HepG2 (cell line): Measurements from ENCODE around the gene ALDH3A1. TPM values are rescaled to one million over a fixed set of nuclear protein-coding genes. Genes with fewer than 3 reads are reported as not detected.
A peak's percentile ranks its signal among the peaks of the same experiment; 100 is the strongest.

ENCODE experiments used
- ATAC-seq: fragments of 200-7000 bp; cut with Tn5 transposase; 3 replicates; pipeline ENCODE4 v1.9.1; 2020; ENCODE audit warnings: mild to moderate bottlenecking, moderate library complexity
- BruUV-seq: library from RNA; stranded (reverse); fragments of 400-500 nt; replicated peaks from 2 replicates; lab custom pipeline; 2021; lab: Mats Ljungman, UMichigan
- CTCF ChIA-PET: fragments of 300-600 bp; formaldehyde crosslinking; extraction: SDS; loops from one replicate; lab custom pipeline; 2021; ENCODE audit warnings: low total read pairs, inconsistent platforms, low intra/inter-chr PET ratio; lab: Yijun Ruan, JAX
- POLR2A ChIA-PET: fragments of 350-600 bp; sonication (Branson Sonifier 250); formaldehyde crosslinking; loops from one replicate; lab custom pipeline; 2020; ENCODE audit warnings: antibody characterized with exemption, inconsistent platforms; lab: Yijun Ruan, JAX
- DNase-seq: peaks from one replicate; pipeline ENCODE4 v3.0.0-alpha.2; 2015; ENCODE audit warnings: low spot score
- FAIRE-seq: peaks from 3 replicates; lab custom pipeline; 2011; peaks lifted over from hg19 to GRCh38; lab: Jason Lieb, UNC
- H2AFZ ChIP-seq: one replicate; pipeline ENCODE4 v1.6.1; 2011; ENCODE audit warnings: low read length, inconsistent platforms
- H3K27ac ChIP-seq: fragments of 300-600 bp; 3 replicates; pipeline ENCODE4 v1.8.0; 2011; ENCODE audit warnings: mixed run types, mild to moderate bottlenecking, mixed read lengths, low read length, inconsistent platforms; ENCODE audit not compliant: insufficient read depth; ENCODE audit errors: extremely low read length
- H3K27me3 ChIP-seq, 2 experiments: fragments of 200-600 bp in 1 of 2; 2 replicates in 1 of 2; 3 replicates in 1 of 2; pipeline versions ENCODE4 v1.6.0 to v1.8.0; 2011; ENCODE audit warnings: low read length in 2 of 2, mild to moderate bottlenecking in 2 of 2, moderate library complexity in 2 of 2, inconsistent platforms in 1 of 2; ENCODE audit not compliant: insufficient read depth in 2 of 2, control insufficient read depth in 1 of 2
- H3K36me3 ChIP-seq, 2 experiments: fragments of 200-600 bp in 1 of 2; replicated peaks in 1 of 2; 2 replicates in 1 of 2; 3 replicates in 1 of 2; pipeline versions ENCODE4 v1.5.1 to v1.8.0; 2011; ENCODE audit warnings: low read length in 2 of 2, inconsistent platforms in 1 of 2; ENCODE audit not compliant: insufficient read depth in 2 of 2, control insufficient read depth in 1 of 2
- H3K4me1 ChIP-seq: 2 replicates; pipeline ENCODE4 v1.5.1; 2012; ENCODE audit warnings: low read length, inconsistent platforms; ENCODE audit not compliant: insufficient read depth
- H3K4me2 ChIP-seq: 2 replicates; pipeline ENCODE4 v1.6.0; 2011; ENCODE audit warnings: low read depth, low read length, inconsistent platforms
- H3K4me3 ChIP-seq, 3 experiments: fragments of 200-600 bp in 1 of 3; sonication (generic), shearing (Covaris generic) in 1 of 3; replicated peaks in 1 of 3; 2 replicates each; pipeline ENCODE4 v1.5.1; 2011 to 2016; ENCODE audit warnings: low read length in 3 of 3, inconsistent platforms in 2 of 3, low read depth in 2 of 3, mild to moderate bottlenecking in 2 of 3, control low read depth in 1 of 3, mixed read lengths in 1 of 3; ENCODE audit not compliant: insufficient read depth in 1 of 3
- H3K79me2 ChIP-seq: one replicate; pipeline ENCODE4 v1.6.1; 2011; ENCODE audit warnings: low read length, inconsistent platforms; ENCODE audit not compliant: insufficient read depth
- H3K9ac ChIP-seq: 2 replicates; pipeline ENCODE4 v1.6.0; 2011; ENCODE audit warnings: mild to moderate bottlenecking, low read depth, low read length, inconsistent platforms; ENCODE audit not compliant: insufficient read depth
- H3K9me3 ChIP-seq: 2 replicates; pipeline ENCODE4 v1.5.1; 2012; ENCODE audit warnings: mild to moderate bottlenecking, low read length
- H4K20me1 ChIP-seq: 2 replicates; pipeline ENCODE4 v1.6.0; 2011; ENCODE audit warnings: inconsistent platforms, mild to moderate bottlenecking, low read length, moderate library complexity; ENCODE audit not compliant: insufficient read depth
- ARID4A ChIP-seq: sonication (generic); formaldehyde crosslinking; IDR thresholded peaks from 2 replicates; pipeline ENCODE4 v1.5.0; 2020; ENCODE audit warnings: mild to moderate bottlenecking, missing genetic modification reagents, borderline replicate concordance
- MAFF ChIP-seq: IDR thresholded peaks from 2 replicates; pipeline ENCODE4 v1.6.1; 2011; ENCODE audit warnings: low read depth, low read length, improper control_type of control experiment
- MAFK ChIP-seq, 2 experiments: IDR thresholded peaks in 1 of 2; conservative IDR thresholded peaks in 1 of 2; 2 replicates each; pipeline ENCODE4 v1.6.1; 2011; ENCODE audit warnings: improper control_type of control experiment in 2 of 2, low read length in 2 of 2
- ZBTB43 ChIP-seq: sonication (generic); formaldehyde crosslinking; conservative IDR thresholded peaks from 2 replicates; pipeline ENCODE4 v1.4.0; 2020; ENCODE audit warnings: missing genetic modification reagents
- whole genome bisulfite sequencing: methylation state at CpG from one replicate; pipeline ENCODE4 v1.1.6; 2017; ENCODE audit warnings: low lambda C conversion rate; 5-methylcytosine and 5-hydroxymethylcytosine counted together
- in situ Hi-C: cut with HindIII; loops from 2 replicates; pipeline ENCODE4 v1.10.0; 2017; ENCODE audit warnings: low pct_unique_long_range_greater_than_20kb; ENCODE audit not compliant: extremely low pct_ligation_motif_present
- intact Hi-C: fragments of 100-400 bp; cut with micrococcal nuclease; formaldehyde crosslinking; loops from one replicate; pipeline ENCODE4 v1.10.0; 2022; ENCODE audit not compliant: unreplicated experiment
- polyA plus RNA-seq, 8 experiments: library from polyadenylated mRNA; depleted of rRNA in 3 of 8; stranded (reverse) in 7 of 8; unstranded in 1 of 8; fragments of >200 nt; fragmentation: Illumina TruSeq in 4 of 8; extraction: Trizol in 4 of 8; gene quantifications; 2 replicates each; pipeline versions ENCODE4 v1.2.1 to v1.2.3, GENCODE V29; 2011 to 2016; ENCODE audit warnings: low read depth in 4 of 8, missing spikeins in 1 of 8, mixed read lengths in 1 of 8; ENCODE audit not compliant: insufficient read depth in 1 of 8
- total RNA-seq, 5 experiments: library from RNA; depleted of rRNA; stranded (reverse); fragments of >200 nt; fragmentation: Illumina TruSeq; extraction: Trizol; gene quantifications; 2 replicates each; pipeline ENCODE4 v1.2.3, GENCODE V29; 2016; ENCODE audit warnings: low read depth in 1 of 5

ALDH3A1 gene
- total and polyA plus RNA-seq, 2 of the 13 experiments (the other 11 are each of a cell fraction or from before 2014, with no cell fraction given) = 0.07 to 0.62 TPM

GRCh38 chr17:19791918-19792550, 43.9 kb upstream of the ALDH3A1 start:
- no peak overlapping the region for H3K9ac ChIP-seq
- H3K36me3 ChIP-seq = no peaks in the 10 kb centered on the region
- no peaks in the 10 kb centered on the region for H4K20me1 ChIP-seq
- no peak overlapping the region for H3K4me2 ChIP-seq
- ATAC-seq (no peak), DNase-seq (no peak), FAIRE-seq (no peak)
- H3K4me1 ChIP-seq = no peaks in the 10 kb centered on the region
- intact Hi-C loops = no loop called here
- no peaks in the 10 kb centered on the region for H3K79me2 ChIP-seq
- H3K4me3 ChIP-seq = no peak overlapping the region
- 4% methylated on average over 3 of the region's 3 CpGs for WGBS
- H3K9me3 ChIP-seq = peaks cover 13% of the 10 kb centered on the region
- CTCF ChIA-PET = no interaction called here
- H3K27ac ChIP-seq = no peak overlapping the region
- POLR2A ChIA-PET = no interaction called here
- H3K27me3 ChIP-seq = no peaks in the 10 kb centered on the region
- TF ChIP-seq MAFK (conservative IDR thresholded peaks at IDR 0.05 in 1 of 2, IDR thresholded peaks at IDR 0.05 in 1 of 2; ENCODE audit: low read length in 2 of 2) = peak; percentile 4 to 59; a peak in 2 of 4 replicates
- no peak for TF ChIP-seq ARID4A (CRISPR knock-in tag)
- peak; percentile 31; the same call in 1 of the 2 replicates for TF ChIP-seq MAFF
- TF ChIP-seq ZBTB43 = no peak
- in situ Hi-C loops = no loop called here
- BruUV-seq = no TSS peak
- no peak overlapping the region for H2AFZ ChIP-seq
